GM18868 (cell line): ENCODE measurements around the gene UNKL.

ENCODE experiments used
- ATAC-seq: cut with Tn5 transposase; IDR thresholded peaks from one replicate; pipeline ENCODE4 v1.9.1; 2021; ENCODE audit warnings: mild to moderate bottlenecking, moderate library complexity; ENCODE audit not compliant: unreplicated experiment

Gene UNKL

DNA sequence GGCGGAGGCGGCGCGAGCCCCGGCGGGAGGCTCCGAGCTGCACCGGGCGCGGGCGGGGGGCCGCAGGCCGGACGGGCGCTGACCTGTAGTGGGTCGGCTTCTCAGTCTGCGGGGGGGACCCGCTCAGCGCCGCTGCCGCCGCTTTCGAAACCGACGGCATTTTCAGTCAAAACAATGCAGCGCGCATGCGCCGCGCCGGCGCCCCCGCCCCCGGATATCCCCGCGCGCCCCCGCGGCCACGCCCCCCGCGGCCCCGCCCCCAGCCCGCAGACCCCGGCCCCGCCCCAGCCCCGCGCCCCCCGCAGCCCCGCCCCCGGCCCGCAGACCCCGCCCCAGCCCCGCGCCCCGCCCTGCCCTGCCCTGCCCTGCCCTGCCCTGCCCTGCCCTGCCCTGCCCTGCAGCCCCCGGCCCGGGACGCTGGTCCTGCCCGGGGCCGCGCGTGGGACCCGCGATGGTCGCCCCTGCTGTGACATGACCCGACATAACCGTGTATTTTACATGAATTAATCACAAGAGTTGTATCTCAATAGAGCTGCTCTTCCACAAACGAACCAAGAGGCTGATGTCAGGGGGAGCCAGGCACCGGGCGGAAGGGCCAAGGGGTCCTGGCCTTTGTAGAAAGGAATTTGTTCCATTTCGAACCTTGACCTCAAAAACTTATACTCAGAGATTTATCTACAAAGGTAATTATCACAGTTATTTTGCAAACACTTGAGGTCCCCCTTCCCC is at the start of gene UNKL:
UNKL (minus strand) TSS at position 173 of the 729 bp plus-strand sequence; CDS start at position 160, 13 bp downstream.
- no peak for ATAC-seq

DNA sequence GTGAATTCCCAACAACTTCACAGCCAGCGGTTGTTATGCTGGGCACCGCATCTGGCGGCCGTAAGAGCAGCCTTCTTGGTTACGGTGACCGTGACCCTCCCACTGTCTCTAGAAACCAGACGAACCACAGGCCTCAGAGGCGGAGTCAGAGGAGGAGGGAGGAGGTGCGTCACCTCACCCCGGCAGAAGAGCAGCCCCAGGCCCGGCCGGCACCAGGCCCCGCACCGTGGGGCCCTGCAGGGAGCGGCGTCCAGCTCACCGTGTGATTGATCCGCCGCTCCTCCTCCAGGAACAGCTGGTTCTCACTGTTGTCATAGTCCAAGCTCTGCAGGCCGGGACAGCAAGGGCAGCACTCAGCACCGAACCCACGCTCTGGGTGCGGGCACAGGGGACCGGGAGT is 46.6 kb upstream of the UNKL start:
- ATAC-seq, result no peak

GRCh38 chr16:1460602-1461138 is 46.2 kb upstream of the UNKL start:
- ATAC-seq, result no peak

GRCh38 chr16:1459967-1460366 is 45.5 kb upstream of the UNKL start:
- no peak for ATAC-seq

DNA sequence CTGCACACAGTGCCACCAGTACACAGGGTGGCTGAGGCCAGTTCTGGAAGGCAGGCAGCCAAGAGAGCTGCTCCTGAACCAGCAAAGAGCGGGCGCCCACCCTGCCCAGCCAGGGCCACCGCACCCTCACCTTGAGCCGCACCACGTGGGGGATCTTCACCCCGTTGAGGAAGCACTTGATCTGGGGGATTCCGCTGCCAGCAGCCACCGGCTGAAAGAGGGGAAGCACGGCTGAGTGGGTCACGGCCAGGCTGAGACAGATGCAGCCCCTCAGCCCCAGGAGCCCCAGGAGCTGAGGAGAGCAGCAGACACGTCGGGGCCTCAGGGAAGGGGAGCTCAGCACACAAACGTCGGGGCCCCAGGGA is 44.5 kb upstream of the UNKL start:
- ATAC-seq, result no peak

GRCh38 chr16:1458336-1458976 is 44.0 kb upstream of the UNKL start:
- no peak for ATAC-seq

DNA sequence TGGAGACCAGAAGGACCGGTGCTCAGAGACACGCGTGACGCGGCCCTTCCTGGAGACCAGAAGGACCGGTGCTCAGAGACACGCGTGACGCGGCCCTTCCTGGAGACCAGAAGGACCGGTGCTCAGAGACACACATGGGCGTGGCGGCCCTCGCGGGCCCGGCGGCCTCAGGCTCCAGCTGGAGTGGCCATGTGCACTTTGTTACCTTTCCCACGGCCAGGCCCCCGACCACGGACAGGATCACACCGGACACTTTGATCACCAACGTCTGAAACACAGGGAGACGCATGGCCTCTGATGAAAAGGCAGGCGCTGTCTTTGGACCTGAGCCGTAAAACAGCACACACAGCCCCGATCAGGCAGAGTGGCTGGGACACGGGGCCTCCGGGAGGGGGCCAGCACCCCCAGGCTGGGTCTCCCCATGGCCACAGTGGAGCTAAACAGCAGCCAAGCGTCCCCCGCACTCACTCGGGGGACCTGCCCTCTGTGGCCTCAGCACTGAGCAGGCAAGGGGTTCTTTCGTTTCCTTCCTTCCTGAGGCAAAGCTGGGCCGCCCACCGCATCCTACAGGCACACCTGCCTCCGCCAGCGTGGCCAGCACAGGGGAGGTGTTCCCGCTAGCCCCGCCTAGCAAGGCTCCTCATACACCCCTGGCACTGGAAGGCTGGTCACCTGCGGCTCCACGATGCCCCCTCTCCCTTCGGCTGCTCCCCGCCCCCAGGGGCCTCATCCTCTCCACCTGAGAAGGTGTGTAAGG is 43.2 kb upstream of the UNKL start:
- ATAC-seq, result no peak

- no peak for ATAC-seq
These were observed 42.4 kb upstream of the UNKL start for GRCh38 chr16:1456951-1457350.

DNA sequence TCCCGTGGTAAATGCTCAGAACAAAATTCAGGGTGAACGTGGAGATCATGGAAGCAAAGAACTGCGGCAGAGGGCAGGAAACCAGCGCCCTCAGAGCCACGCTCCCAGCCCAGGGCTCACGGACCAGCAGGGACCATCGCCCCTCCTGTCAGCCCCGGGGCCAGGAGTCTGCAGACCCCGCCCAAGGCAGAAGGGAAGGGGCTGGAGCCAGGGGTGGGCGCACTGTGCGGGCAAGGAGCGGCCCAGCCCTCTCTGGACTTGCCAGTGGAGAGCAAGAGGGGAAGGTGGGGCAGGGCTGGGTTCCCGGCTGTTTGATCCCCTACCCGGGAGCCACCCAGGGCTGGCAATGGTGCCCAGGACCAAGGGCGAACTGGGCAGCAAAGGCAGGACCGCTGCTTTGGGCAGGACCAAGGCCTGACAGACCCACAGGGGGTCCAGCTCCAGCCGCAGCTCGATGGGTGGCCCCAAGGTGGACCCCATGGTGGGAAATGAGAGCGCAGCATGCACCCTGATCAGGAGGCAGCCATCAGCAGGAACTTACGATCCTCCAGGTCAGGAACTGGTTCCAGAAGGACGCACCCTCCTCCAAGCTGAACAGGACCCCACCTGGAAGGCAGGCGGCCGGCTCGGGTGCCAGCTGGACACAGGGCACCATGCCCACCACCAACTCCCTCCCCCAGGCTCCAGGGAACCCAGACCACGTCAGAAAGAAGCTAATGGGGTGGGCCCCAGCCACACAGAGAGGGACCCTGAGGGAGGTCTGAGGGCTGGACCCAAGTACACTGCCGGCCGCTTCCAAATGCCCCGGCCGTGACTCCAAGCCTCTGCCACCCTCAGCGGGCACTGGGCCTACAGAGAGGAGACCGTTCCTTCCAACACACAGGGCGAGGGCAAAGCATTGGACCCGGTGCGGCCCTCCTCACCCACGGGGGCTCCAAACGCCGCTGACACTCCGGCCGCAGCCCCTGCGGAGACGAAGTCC is 41.0 kb upstream of the UNKL start:
- ATAC-seq, result no peak

- no peak for ATAC-seq
These were observed 40.1 kb upstream of the UNKL start for GRCh38 chr16:1454561-1454960.

GRCh38 chr16:1453316-1453715 is 38.8 kb upstream of the UNKL start:
- no peak for ATAC-seq

- ATAC-seq, result no peak
These were observed 38.0 kb upstream of the UNKL start for GRCh38 chr16:1452530-1452929.

DNA sequence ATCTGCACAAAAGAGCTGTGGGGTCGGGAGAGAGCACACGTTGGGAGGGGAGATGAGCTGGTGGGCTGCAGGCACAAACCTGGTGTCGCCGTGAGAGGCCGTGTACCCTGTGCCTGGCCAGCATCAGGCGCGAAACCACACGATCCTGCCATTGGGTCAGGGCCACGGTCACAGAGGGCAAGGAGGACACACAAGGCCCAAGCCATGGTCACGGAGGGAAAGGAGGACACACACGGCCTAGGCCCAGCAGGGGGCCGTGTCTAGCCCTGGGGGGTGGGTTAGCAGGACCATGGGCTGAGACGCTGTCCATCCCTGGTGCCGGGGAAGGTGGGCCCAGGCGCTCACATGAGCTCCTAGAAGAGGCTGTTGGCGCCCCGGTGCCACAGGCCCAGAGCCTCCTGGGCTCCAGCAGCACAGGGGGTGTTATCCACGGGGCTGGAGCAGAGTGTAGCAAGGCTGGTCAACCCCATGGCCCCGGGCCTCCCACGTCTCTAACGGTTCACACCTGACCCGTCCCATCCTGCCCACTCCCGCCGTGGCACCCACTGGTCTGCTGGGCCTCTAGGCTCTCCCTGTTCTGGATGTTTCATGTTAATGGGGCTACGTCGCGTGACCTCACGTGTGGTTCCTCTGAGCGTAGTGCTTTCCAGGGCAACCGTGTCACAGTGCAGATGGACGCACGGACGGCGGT is 37.3 kb upstream of the UNKL start:
- no peak for ATAC-seq

DNA sequence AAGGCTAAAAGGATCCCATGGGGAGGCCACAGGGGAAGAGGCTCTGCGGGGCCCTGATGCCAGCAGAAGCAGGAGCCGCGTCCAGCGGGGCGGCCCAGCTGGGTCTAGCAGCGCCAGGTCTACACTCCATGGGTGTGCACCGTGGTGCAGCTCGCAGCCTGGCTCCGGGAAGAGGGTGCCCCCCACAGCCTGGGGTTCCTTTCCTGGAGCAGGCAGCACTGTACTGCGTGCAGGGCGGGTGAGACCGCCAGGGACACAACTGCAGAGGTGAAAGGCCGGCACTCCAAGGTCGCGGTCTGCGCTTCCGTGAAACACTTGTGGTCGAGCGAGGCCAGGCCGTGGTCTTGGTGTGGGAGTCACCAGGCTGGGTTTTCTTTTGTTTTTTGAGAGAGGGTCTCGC is 36.3 kb upstream of the UNKL start:
- no peak for ATAC-seq

DNA sequence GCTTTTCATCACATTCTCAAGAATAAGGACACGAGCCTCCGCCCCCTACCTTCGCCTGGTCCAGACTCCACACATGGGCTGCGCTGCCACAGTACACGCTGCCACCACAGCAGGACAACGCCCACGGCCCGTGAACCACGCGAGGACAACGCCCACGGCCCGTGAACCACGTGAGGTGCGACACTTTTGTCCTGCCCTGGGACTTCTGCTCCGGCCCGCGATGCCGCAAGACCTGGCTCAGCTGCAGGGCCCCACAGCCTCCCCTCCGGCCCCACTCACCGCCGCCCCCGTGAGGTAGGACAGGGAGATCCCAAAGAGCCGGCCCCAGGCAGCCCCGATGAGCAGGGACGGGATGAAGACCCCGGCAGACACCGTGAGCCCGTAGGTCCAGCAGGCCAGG is 35.7 kb upstream of the UNKL start:
- no peak for ATAC-seq

GRCh38 chr16:1449201-1449788 is 34.8 kb upstream of the UNKL start:
- no peak for ATAC-seq

GRCh38 chr16:1448536-1449116 is 34.1 kb upstream of the UNKL start:
- no peak for ATAC-seq

DNA sequence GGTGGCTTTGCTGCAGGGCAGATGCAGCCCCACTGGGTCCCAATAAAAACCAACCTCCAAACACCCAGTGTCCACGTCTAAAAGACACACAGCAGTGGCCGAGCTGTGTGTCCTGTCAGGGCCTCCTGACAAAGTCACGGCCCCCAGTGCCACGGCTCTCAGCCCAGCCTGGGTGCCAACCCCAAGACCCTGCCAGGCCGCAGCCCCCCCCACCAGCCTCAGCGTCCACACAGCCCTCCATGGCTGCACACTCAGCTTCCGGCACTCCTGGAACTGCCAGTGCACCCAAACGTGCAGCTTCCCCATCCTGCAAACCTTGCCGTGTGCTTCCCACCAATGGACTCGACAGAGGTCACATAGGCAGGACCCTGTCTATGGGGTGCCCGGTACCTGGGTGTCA is 33.5 kb upstream of the UNKL start:
- ATAC-seq, result no peak
